ENCODE measurements around the gene CASP4.
"Not testable (repeated sequence)": the region's sequence is repeated elsewhere in the genome, so short reads cannot be mapped to it uniquely, and the experiment has no call there.

CASP4 gene

GRCh38 chr11:104968355-104968855, at the start of gene CASP4:
Gene CASP4, minus strand, starts transcription at chr11:104968574. Its CDS starts 49 bp downstream, at chr11:104968525.
- DNase-seq (ENCODE audit: low spot score), result peak; percentile 67

GRCh38 chr11:105007463-105007862, 39.1 kb upstream of the CASP4 start:
- no peak for DNase-seq (ENCODE audit: low spot score)

- no peak for DNase-seq (ENCODE audit: low spot score)
These were observed 37.1 kb upstream of the CASP4 start for GRCh38 chr11:105005451-105005845.

GRCh38 chr11:105004021-105004420, 35.6 kb upstream of the CASP4 start:
- DNase-seq (ENCODE audit: low spot score), result peak; percentile 16

- DNase-seq (ENCODE audit: low spot score), result no peak
These were observed 34.8 kb upstream of the CASP4 start for GRCh38 chr11:105003151-105003550.

- no peak for DNase-seq (ENCODE audit: low spot score)
These were observed 32.4 kb upstream of the CASP4 start for GRCh38 chr11:105000797-105001196.

- peak; percentile 10 for DNase-seq (ENCODE audit: low spot score)
These were observed 31.8 kb upstream of the CASP4 start for GRCh38 chr11:105000167-105000566.

- no peak for DNase-seq (ENCODE audit: low spot score)
These were observed 31.3 kb upstream of the CASP4 start for GRCh38 chr11:104999721-105000120.

- DNase-seq (ENCODE audit: low spot score), result no peak
These were observed 28.9 kb upstream of the CASP4 start for GRCh38 chr11:104997288-104997687.

GRCh38 chr11:104995001-104995408, 26.6 kb upstream of the CASP4 start:
- no peak for DNase-seq (ENCODE audit: low spot score)

- no peak for DNase-seq (ENCODE audit: low spot score)
These were observed 24.4 kb upstream of the CASP4 start for GRCh38 chr11:104992781-104993180.

GRCh38 chr11:104991994-104992393, 23.6 kb upstream of the CASP4 start:
- DNase-seq (ENCODE audit: low spot score), result no peak

GRCh38 chr11:104984808-104985207, 16.4 kb upstream of the CASP4 start:
- DNase-seq (ENCODE audit: low spot score), result no peak

GRCh38 chr11:104979839-104980238, 11.5 kb upstream of the CASP4 start:
- DNase-seq (ENCODE audit: low spot score), result no peak

GRCh38 chr11:104973616-104974015, 5.2 kb upstream of the CASP4 start:
- no peak for DNase-seq (ENCODE audit: low spot score)

GRCh38 chr11:104972924-104973323, 4.5 kb upstream of the CASP4 start:
- not testable (repeated sequence) for DNase-seq (ENCODE audit: low spot score)

GRCh38 chr11:104970756-104971155, 2.4 kb upstream of the CASP4 start:
- no peak for DNase-seq (ENCODE audit: low spot score)

GRCh38 chr11:104968856-104969776, 742 bp upstream of the CASP4 start:
- DNase-seq (ENCODE audit: low spot score), result peak; percentile 7

- DNase-seq (ENCODE audit: low spot score), result no peak
These were observed 630 bp downstream of the CASP4 start for GRCh38 chr11:104967534-104968354.

- no peak for DNase-seq (ENCODE audit: low spot score)
These were observed 2.6 kb downstream of the CASP4 start for GRCh38 chr11:104965735-104966134.

- no peak for DNase-seq (ENCODE audit: low spot score)
These were observed 4.1 kb downstream of the CASP4 start for GRCh38 chr11:104964247-104964646.

GRCh38 chr11:104962852-104963251, 5.5 kb downstream of the CASP4 start:
- DNase-seq (ENCODE audit: low spot score), result no peak

GRCh38 chr11:104957280-104957679, 11.1 kb downstream of the CASP4 start:
- DNase-seq (ENCODE audit: low spot score), result no peak

Data from GM03348 (cell line).